HG03521 (cell line): Measurements from ENCODE around the gene TMEM234.

Experiments used
- ATAC-seq: cut with Tn5 transposase; IDR thresholded peaks from one replicate; pipeline ENCODE4 v1.9.1; 2021; ENCODE audit warnings: mild to moderate bottlenecking, moderate library complexity; ENCODE audit not compliant: unreplicated experiment

TMEM234 gene

GRCh38 chr1:32240140-32240951 is 18.2 kb upstream of the TMEM234 start:
- no peak for ATAC-seq

GRCh38 chr1:32239790-32240139 is 17.6 kb upstream of the TMEM234 start:
- ATAC-seq, result no peak

- ATAC-seq, result no peak
These were observed 17.2 kb upstream of the TMEM234 start for GRCh38 chr1:32239337-32239736.

- no peak for ATAC-seq
These were observed 12.6 kb upstream of the TMEM234 start for GRCh38 chr1:32234792-32235191.

GRCh38 chr1:32232558-32233304 is 10.6 kb upstream of the TMEM234 start:
- ATAC-seq, result no peak

GRCh38 chr1:32231843-32232432 is 9.8 kb upstream of the TMEM234 start:
- no peak for ATAC-seq

GRCh38 chr1:32228771-32229170 is 6.6 kb upstream of the TMEM234 start:
- ATAC-seq, result no peak

GRCh38 chr1:32224285-32224684 is 2.1 kb upstream of the TMEM234 start:
- no peak for ATAC-seq

GRCh38 chr1:32223683-32224082 is 1.5 kb upstream of the TMEM234 start:
- ATAC-seq, result no peak

- no peak for ATAC-seq
These were observed 573 bp downstream of the TMEM234 start for GRCh38 chr1:32221581-32221979.

- no peak for ATAC-seq
These were observed 1.2 kb downstream of the TMEM234 start for GRCh38 chr1:32220746-32221580.

- no peak for ATAC-seq
These were observed 3.1 kb downstream of the TMEM234 start for GRCh38 chr1:32219022-32219421.

GRCh38 chr1:32216566-32216965 is 5.6 kb downstream of the TMEM234 start:
- ATAC-seq, result no peak

- ATAC-seq, result no peak
These were observed 6.3 kb downstream of the TMEM234 start for GRCh38 chr1:32215629-32216480.

GRCh38 chr1:32208891-32209328 is 13.2 kb downstream of the TMEM234 start, which contains the start of gene DCDC2B:
TSS of gene DCDC2B (plus strand) at chr1:32209089. CDS start at chr1:32209094, 5 bp downstream.
- ATAC-seq, result no peak

- ATAC-seq, result no peak
These were observed 13.7 kb downstream of the TMEM234 start for GRCh38 chr1:32208469-32208868.

- ATAC-seq, result no peak
These were observed 16.5 kb downstream of the TMEM234 start, which contains the start of gene IQCC for GRCh38 chr1:32205401-32206370. TSS of gene IQCC (plus strand) at chr1:32205671. CDS start at chr1:32205682, 11 bp downstream.

GRCh38 chr1:32204943-32205361 is 17.2 kb downstream of the TMEM234 start:
- no peak for ATAC-seq
